EH (cell line): ENCODE results near the gene REXO2.

Experiments used
- DNase-seq: peaks from one replicate; pipeline ENCODE4 v3.0.0-alpha.2; 2015; ENCODE audit warnings: low read depth

REXO2 gene

DNA sequence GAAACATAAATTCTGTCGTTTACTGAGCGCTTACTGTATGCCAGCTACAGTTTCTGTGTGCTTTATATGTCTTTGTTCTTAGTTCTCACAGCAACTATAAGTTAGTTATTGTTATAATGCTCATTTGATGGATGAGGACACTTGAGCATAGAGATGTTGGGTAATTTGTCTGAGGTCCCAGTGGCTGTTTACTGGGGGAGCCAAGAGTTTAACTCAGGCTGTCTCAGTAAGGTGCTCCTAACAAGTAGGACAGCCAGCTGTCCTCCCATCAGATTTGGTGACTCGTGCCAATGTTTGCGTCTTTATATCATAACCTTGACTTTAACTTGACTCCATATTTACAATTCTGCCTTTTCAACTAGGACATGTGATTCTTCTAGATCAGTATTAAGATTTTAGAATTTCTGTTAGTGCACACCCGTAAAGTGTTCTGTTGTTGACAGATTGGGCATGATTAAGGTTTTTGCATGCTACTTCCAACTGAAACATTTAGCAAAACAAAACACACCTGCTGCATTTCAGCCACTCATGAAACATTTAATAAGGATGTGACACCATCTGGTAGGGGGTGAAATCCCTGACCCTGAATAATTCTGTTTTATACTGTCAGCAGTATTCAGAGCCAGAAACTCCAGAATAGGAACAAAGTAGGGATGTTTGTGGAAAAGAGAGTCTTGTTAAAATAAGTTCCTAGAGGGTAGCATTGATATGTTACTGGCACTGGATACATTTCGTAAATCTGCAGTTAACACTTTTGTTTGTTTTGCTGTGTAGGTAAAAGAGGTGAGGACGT, 1.9 kb downstream of the REXO2 start:
- no peak for DNase-seq

DNA sequence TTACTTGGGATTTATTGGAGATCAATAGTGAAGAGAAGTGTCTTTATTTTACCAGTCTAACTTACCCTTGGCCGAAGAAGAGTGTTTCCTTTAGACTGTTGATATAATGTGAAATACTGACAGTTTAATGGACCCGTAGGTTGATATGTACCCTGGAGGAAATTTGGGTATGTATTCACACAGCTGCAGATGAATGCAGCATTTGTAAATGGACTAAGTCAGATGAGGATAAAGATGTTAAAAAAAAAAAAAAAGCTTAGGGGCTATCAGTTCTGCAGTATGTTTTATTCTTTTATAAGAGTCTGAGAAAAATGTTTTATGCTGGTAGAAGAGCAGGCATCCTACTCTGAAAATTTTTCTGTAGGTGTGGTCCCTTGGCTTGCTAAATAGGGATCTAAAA, 2.7 kb downstream of the REXO2 start:
- no peak for DNase-seq

DNA sequence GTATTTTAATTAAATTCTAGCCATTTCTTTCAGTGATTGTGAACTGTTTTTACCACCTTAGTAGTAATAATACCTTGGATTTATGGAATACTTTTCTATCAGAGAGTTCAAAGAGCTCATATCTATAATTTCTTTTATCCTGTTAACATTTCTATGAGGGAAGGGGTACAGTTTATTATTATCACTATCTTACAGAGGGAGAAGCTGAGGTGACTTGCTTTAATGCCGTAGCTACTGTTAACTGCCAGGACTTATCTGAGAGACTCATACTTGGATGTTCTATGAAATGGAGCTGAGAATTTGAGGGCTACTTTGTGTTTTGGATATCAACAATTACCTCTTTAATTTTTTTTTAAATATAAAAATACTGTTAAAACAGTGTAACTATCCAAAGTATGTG, 3.3 kb downstream of the REXO2 start:
- DNase-seq: no peak

DNA sequence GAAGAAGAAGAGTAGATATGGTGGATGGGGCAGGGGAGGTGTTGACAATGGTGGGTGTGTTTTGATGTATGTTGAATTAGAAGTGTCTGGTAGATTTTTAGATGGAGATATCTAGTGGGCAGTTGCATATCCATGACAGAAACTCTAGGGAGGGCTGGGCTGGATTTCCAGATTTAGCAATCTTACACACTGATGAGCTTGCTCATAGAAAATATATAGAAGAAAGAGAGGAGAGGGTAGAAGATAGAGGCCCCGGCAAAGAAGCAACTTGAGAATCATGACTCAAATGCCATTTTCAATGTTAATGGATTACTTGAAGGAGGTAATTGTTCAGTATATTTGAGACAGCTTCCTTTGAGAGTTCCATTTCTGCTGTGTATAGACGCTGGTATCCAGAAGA, 8.2 kb downstream of the REXO2 start:
- DNase-seq: no peak

DNA sequence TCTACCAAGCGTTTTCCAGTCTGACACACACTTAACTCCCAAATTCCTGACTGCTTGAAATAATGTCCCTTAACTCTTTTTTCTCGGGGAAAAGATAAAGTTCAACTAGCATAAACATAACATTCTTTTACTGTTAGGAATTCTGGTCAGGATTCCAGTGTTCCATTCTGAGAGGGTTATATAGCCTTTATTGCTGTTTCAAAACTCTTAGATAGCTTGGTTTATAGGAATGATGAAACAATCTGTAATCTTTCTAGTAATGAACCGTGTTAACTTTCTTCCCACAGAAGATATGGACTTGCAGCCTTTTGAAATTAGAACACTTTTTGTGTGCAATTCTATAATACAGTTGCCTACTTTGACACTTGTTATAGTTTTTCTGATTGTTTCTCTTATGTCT, 8.6 kb downstream of the REXO2 start:
- peak; percentile 92 for DNase-seq

DNA sequence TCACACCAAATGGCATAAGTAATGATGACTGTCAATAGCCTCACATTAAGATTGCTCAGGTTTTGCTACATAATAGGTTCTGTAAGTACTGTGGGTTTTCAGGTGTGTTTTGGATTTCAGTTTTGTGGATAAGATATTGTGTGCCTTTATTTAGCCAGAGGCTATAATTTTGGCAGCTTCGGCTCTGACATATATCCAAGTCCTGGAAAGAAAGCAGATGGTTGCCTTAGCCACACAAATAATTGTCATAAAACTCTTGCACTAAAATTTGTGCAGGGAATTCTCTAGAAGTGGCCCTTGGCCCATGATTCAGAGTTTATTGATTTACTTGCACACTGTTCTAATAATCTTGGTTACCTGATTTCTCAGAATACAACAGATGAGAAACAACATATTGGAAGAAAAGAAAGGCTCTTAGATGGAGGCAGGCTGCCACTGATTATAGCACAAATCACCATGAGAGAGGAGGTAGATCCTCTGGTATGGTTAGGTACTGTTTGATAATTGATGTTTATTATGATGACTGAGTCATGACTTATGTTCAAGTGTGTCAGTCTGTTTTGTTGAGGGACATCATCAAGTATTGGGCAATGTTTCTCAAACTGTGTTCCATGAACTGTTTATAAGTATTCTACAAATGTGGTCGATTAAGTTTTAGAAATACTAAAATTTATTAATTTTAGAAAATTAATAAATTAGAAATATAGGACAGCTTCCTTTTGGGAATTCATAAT, 9.6 kb downstream of the REXO2 start:
- peak; percentile 41 for DNase-seq

DNA sequence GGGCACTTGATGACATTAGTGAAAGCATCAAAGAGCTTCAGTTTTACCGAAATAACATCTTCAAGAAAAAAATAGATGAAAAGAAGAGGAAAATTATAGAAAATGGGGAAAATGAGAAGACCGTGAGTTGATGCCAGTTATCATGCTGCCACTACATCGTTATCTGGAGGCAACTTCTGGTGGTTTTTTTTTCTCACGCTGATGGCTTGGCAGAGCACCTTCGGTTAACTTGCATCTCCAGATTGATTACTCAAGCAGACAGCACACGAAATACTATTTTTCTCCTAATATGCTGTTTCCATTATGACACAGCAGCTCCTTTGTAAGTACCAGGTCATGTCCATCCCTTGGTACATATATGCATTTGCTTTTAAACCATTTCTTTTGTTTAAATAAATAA, 10.6 kb downstream of the REXO2 start:
- no peak for DNase-seq

DNA sequence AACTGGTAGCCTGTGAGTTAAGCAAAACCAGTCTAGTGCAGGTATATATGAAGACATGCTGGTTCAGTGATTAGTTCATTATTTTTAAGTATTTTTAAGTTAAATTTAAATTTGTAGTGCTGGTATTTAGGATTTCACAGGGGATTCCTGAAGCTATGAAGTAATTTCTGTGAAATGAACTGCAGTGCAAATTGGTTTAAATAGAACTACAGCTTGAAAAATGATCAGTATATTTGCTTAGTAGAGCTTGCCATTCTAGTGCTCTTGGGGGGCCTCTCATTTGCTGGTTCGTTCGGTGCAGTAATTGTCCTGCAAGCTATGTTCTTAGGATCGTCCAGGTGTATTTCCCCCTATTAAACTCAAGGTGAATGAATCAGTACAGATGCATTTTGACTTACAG, 13.1 kb downstream of the REXO2 start:
- DNase-seq: no peak

DNA sequence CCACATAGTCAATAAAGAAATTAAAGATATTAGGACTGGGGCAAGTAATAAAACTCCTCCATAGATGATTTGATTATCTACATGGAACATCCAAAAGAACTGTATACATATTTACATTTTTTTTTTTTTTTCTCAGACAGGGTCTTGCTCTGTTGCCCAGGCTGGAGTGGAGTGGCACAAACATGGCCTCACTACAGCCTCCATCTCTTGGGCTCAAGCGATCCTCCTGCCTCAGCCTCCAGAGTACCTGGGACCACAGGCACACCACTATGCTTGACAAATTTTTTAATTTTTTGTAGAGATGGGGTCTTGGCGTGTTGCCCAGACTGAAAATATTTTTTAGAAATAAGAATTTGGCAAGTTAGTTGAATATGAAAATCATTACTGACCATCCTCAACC, 24.7 kb downstream of the REXO2 start:
- no peak for DNase-seq

DNA sequence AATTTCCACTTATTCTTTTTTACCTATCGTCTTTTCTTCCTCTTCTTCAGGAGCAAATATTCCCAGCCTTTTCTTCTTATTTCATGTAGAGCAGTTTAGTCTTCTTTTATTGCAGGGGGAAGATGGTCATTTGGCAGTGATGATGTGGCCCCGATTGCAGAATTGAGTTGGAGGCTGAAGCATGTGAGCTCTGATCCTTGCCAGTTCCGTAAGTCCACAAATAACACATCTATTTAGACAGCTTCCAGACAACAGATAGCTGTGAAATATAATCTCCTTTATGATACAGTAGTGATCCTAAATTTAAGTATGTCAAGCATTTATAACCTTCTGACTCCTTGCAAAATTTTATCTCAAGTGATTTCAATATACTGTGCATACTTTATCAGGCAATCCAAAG, 27.5 kb downstream of the REXO2 start:
- DNase-seq: no peak

DNA sequence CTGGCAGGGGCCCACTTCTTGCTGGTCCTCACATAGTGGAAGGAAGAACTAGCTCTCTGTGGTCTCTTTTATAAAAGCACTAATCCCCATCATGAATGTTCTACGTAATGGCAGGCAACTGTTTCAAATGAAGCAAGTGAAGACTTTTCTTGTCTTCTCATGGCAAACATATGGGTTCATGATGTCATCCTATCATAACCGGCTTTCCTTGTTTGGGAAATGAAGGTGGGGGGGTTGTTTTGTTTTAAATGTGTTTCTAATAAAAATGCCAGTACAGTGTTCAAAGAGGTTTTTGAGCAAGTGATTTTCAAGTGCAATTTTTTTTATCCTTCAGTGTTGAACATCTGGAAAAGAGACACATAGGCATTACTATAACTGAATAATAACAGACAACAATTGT, 33.4 kb downstream of the REXO2 start:
- no peak for DNase-seq

DNA sequence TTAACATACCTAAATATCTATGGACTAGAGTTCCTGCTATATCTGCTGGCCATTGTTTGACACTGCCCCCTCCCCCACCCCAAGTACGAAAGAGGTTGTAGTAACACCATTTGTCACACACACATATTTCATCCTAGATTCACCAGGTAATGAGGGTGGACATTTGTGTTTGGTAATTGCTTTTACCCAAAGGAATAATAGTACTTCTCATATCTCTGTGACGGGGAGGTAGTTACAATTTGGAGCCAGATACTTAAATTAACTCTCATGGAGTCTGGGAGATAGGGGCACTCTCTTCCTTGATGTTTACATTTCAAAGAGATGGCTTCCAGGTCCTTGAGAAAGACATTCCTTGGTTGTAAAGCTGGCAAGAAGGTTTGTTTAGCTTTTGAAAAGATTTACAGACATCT, 38.7 kb downstream of the REXO2 start:
- no peak for DNase-seq

DNA sequence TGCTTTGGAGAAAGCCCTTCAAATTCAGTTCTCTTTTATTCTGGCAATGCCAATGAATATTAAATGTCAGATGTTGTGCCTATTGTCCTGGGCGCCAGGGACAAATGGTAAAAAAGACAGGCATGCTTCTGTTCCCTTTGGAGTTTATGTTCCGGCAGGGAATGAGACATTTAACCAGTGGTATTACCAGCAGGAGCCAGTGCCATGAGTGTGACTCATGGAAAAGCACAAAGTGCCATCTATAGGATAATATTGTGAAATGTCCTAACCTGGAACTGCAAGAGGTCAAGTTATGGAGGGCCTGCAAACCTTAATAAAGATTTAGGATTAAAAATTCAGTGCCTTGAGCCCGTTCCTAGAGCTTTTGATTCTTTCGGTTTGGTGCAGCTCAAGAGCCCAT, 39.5 kb downstream of the REXO2 start:
- peak; percentile 29 for DNase-seq

DNA sequence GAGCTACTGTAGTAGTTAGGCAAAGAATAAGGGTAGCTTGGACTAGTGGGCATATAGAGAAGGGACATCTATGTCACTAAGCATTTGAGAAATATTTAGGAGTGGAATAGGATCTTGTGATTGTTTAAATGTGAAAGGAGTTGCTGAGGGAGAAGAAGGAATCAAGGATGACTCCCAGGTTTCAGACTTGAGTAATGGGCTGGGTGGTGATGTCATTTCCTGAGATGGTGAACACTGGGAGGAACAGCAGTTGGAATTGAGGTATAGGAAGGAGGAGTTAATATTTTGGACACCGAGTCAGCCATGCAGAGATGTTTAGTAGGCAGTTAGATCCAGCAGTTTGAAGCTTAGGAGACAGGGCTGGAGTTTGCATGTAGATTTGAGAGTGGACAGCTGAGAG, 40.1 kb downstream of the REXO2 start:
- DNase-seq: peak; percentile 9

DNA sequence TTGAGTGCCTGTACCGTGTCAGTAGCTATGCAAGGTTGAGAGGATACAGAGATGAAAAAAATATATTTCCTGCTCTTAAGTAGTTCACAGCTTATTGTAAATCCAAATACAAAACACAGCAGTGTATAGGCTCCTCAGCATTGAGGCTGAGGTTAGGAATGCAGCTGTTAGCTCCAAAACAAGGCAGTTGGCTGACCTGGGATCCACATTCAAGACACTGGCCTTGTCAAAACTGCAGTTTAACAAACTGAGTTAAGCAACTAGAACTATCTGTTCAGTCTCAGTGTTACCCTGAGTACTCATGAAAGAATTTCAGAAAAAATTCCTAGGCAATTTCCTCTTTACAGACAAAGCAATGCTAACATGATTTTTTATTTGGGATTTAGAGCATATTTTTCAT, 42.8 kb downstream of the REXO2 start:
- DNase-seq: no peak

DNA sequence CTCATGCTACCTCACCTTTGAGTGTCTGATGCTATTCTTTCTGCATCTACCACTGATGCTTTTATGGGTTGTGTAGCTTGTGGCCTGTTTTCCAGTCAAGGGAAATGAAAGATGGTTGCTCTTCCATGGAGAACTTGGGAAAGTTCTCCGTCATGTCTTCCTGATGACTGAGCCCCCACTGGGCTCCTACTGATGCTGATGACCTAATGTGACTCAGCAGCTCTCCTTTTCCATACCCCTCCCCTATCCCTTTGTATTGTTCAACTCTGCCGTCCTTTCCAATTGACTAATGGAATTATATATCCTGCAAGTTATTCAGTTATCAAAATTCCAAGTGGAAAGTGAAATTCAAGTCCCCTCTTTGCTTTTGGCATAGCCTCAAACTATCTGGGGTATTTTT, 44.7 kb downstream of the REXO2 start:
- DNase-seq: no peak

DNA sequence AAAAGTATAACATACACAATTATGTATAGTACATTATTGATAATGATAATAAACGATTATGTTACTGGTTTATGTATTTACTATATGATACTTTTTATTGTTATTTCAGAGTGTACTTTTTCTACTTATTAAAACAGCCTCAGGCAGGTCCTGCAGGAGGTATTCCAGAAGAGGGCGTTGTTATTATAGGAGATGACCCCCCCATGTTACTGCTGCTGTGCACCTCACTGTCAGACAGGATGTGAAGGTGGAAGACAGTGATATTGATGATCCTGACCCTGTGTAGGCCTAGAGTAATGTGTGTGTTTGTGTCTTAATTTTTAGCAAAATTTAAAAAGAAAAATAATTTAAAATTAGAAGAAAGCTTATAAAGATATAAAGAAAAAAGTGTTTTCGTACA, 57.6 kb downstream of the REXO2 start:
- DNase-seq: no peak

DNA sequence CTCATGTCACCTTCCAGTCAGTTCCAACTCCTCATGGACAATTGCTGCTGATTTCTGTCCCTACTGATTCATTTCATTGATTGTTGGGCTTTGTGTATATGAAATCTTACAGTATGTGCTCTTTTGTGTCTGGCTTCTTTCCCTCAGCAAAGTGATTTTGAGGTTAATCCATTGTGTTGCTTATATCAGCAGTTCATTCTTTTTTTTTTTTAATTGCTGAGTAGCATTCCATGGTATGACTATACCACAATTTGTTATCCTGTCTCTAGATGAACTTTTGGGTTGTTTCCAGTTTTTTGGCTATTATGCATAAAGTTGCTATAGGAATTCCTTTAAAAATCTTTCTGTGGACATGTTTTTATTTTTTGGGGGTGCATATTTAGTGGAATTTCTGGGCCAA, 60.5 kb downstream of the REXO2 start:
- peak; percentile 30 for DNase-seq
